ENCODE results near the gene AKT2.

- no peak for TF ChIP-seq CTCF (IDR thresholded peaks at IDR 0.05; ENCODE audit: borderline replicate concordance, extremely low read depth, low read length, poor library complexity, severe bottlenecking)
- no peak for TF ChIP-seq EZH2 (IDR thresholded peaks at IDR 0.05; ENCODE audit: borderline replicate concordance, low read depth, low read length, severe bottlenecking)
These were observed 45.9 kb upstream of the AKT2 start for GRCh38 chr19:40331052-40331451.
